NCI-H524 treated with DMSO at 0.1 percent for 48 hours (cell line): ENCODE results near the gene PTPRZ1.

ENCODE experiments used
- DNase-seq: peaks from one replicate; lab custom pipeline; 2025; lab: John Stamatoyannopoulos, UW

PTPRZ1 gene

GRCh38 chr7:121872831-121873288 lies at the start of gene PTPRZ1:
PTPRZ1 (plus strand) TSS chr7:121873161; CDS start chr7:121873500, 339 bp downstream.
- no peak for DNase-seq

- DNase-seq: no peak
These were observed 48.7 kb upstream of the PTPRZ1 start for GRCh38 chr7:121824276-121824675.

GRCh38 chr7:121831351-121831750 lies 41.6 kb upstream of the PTPRZ1 start:
- DNase-seq: no peak

- DNase-seq: no peak
These were observed 41.2 kb upstream of the PTPRZ1 start for GRCh38 chr7:121831801-121832200.

GRCh38 chr7:121832347-121832746 lies 40.6 kb upstream of the PTPRZ1 start:
- no peak for DNase-seq

GRCh38 chr7:121833991-121834390 lies 39.0 kb upstream of the PTPRZ1 start:
- no peak for DNase-seq

GRCh38 chr7:121837462-121837861 lies 35.5 kb upstream of the PTPRZ1 start:
- DNase-seq: no peak

GRCh38 chr7:121847041-121847440 lies 25.9 kb upstream of the PTPRZ1 start:
- DNase-seq: no peak

GRCh38 chr7:121853307-121853706 lies 19.7 kb upstream of the PTPRZ1 start:
- DNase-seq: no peak

- DNase-seq: no peak
These were observed 12.0 kb upstream of the PTPRZ1 start for GRCh38 chr7:121860953-121861352.

- no peak for DNase-seq
These were observed 10.4 kb upstream of the PTPRZ1 start for GRCh38 chr7:121862591-121862990.

GRCh38 chr7:121871188-121871587 lies 1.8 kb upstream of the PTPRZ1 start:
- peak; percentile 37 for DNase-seq

- DNase-seq: no peak
These were observed 581 bp downstream of the PTPRZ1 start for GRCh38 chr7:121873289-121874194.

GRCh38 chr7:121874298-121874697 lies 1.3 kb downstream of the PTPRZ1 start:
- DNase-seq: no peak

- DNase-seq: no peak
These were observed 2.2 kb downstream of the PTPRZ1 start for GRCh38 chr7:121875203-121875602.

- no peak for DNase-seq
These were observed 3.9 kb downstream of the PTPRZ1 start for GRCh38 chr7:121876656-121877500.

- DNase-seq: no peak
These were observed 6.0 kb downstream of the PTPRZ1 start for GRCh38 chr7:121878918-121879464.

- DNase-seq: no peak
These were observed 6.6 kb downstream of the PTPRZ1 start for GRCh38 chr7:121879544-121879943.

- no peak for DNase-seq
These were observed 9.8 kb downstream of the PTPRZ1 start for GRCh38 chr7:121882731-121883130.

- DNase-seq: no peak
These were observed 12.4 kb downstream of the PTPRZ1 start for GRCh38 chr7:121885166-121885920.

- no peak for DNase-seq
These were observed 14.7 kb downstream of the PTPRZ1 start for GRCh38 chr7:121887634-121888033.

- no peak for DNase-seq
These were observed 17.9 kb downstream of the PTPRZ1 start for GRCh38 chr7:121890833-121891232.
